Muscle layer of duodenum (tissue), 2 donors: ENCODE measurements around the gene NPR2.
A peak's percentile ranks its signal among the peaks of the same experiment; 100 is the strongest.

Source experiments
- H3K27ac ChIP-seq: one replicate; pipeline ENCODE4 v1.7.0; 2013; ENCODE audit warnings: mild to moderate bottlenecking, low read length
- H3K27me3 ChIP-seq: one replicate; pipeline ENCODE4 v1.7.0; 2013; ENCODE audit warnings: low read depth, mild to moderate bottlenecking, control low read depth, low read length
- H3K36me3 ChIP-seq, 2 donors: one replicate each; pipeline ENCODE4 v1.7.0; 2013; ENCODE audit warnings: low read length in 2 of 2, control low read depth in 1 of 2, mild to moderate bottlenecking in 1 of 2; ENCODE audit not compliant: insufficient read depth in 2 of 2, control insufficient read depth in 1 of 2
- H3K4me1 ChIP-seq, 2 donors: one replicate each; pipeline ENCODE4 v1.7.0; 2013; ENCODE audit warnings: low read length in 2 of 2, mild to moderate bottlenecking in 2 of 2, control low read depth in 1 of 2, moderate library complexity in 1 of 2; ENCODE audit not compliant: insufficient read depth in 2 of 2, control insufficient read depth in 1 of 2
- H3K4me3 ChIP-seq, 2 donors: one replicate each; pipeline ENCODE4 v1.7.0; 2013; ENCODE audit warnings: low read length in 2 of 2, low read depth in 1 of 2, mild to moderate bottlenecking in 1 of 2
- H3K9me3 ChIP-seq, 2 donors: one replicate each; pipeline ENCODE4 v1.7.0; 2013; ENCODE audit warnings: low read length in 2 of 2, control low read depth in 1 of 2, mild to moderate bottlenecking in 1 of 2; ENCODE audit not compliant: control insufficient read depth in 1 of 2
- donor health status: healthy.

Gene NPR2

GRCh38 chr9:35806101-35806500 is 14.7 kb downstream of the NPR2 start:
- no peaks in the 10 kb centered on the region for H3K27me3 ChIP-seq
- H3K27ac ChIP-seq, result no peak overlapping the region
- H3K4me3 ChIP-seq, result no peak overlapping the region
- peaks cover 33 to 64% of the 10 kb centered on the region in 2 donors for H3K36me3 ChIP-seq
- peaks cover 0 to 3% of the 10 kb centered on the region in 2 donors for H3K4me1 ChIP-seq
- H3K9me3 ChIP-seq, result no peaks in the 10 kb centered on the region

GRCh38 chr9:35808433-35808832 is 17.0 kb downstream of the NPR2 start:
- no peaks in the 10 kb centered on the region for H3K27me3 ChIP-seq
- H3K4me1 ChIP-seq, result peaks cover 11 to 25% of the 10 kb centered on the region in 2 donors
- H3K36me3 ChIP-seq, result peaks cover 18 to 42% of the 10 kb centered on the region in 2 donors
- no peak overlapping the region for H3K27ac ChIP-seq
- H3K4me3 ChIP-seq, result no peak overlapping the region
- H3K9me3 ChIP-seq, result no peaks in the 10 kb centered on the region

GRCh38 chr9:35810122-35810521 is 18.7 kb downstream of the NPR2 start:
- Histone ChIP-seq H3K27ac (no peak overlapping the region), H3K27me3 (no peaks in the 10 kb centered on the region), H3K36me3 (peaks cover 16 to 39% of the 10 kb centered on the region in 2 donors), H3K4me1 (peaks cover 19 to 38% of the 10 kb centered on the region in 2 donors), H3K9me3 (no peaks in the 10 kb centered on the region), H3K4me3 (no peak overlapping the region)

DNA sequence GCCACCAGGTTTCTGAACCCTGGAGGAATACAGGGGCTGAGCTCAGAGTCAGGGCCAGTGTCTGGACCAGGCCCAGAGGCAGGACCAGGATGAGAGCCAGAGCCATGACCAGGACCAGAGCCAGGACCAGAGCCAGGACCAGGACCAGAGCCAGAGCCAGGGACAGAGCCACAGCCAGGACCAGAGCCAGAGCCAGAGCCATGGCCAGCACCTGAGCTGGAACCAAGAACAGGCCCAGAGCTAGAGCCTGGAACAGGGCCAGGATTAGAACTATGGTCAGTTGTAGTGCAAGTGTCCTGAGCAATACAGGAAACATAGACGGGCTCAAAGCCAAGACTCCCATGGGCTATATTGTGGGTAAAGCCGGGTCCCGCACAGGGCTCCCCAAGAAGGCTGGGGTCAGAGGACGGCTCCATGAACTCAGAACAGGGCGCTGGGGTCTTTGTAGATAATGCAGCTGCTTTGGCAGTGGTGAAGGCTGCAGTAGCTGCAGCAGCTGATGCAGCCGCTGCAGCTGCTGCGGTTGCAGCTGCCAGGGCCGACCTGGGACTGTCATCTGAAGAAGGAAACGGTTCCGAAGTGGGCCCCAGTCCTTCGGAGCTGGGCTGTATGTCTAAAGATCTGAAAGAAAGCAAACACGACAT is 20.1 kb downstream of the NPR2 start:
- no peaks in the 10 kb centered on the region for H3K27me3 ChIP-seq
- H3K36me3 ChIP-seq, result peaks cover 4 to 26% of the 10 kb centered on the region in 2 donors
- no peaks in the 10 kb centered on the region for H3K9me3 ChIP-seq
- peak overlapping the region; percentile 50 for H3K27ac ChIP-seq
- H3K4me3 ChIP-seq, result peak overlapping the region; percentile 84 to 91
- peaks cover 19 to 38% of the 10 kb centered on the region in 2 donors for H3K4me1 ChIP-seq

GRCh38 chr9:35812025-35812602 is 20.7 kb downstream of the NPR2 start, which contains the start of gene SPAG8:
TSS of gene SPAG8 (minus strand) at chr9:35812262. CDS start at chr9:35812147, 115 bp downstream.
- H3K36me3 ChIP-seq, result peaks cover 4 to 25% of the 10 kb centered on the region in 2 donors
- H3K27ac ChIP-seq, result peak within 1 kb of the TSS; percentile 86
- H3K4me3 ChIP-seq, result peak within 1 kb of the TSS; percentile 84 to 91
- H3K4me1 ChIP-seq, result peaks cover 19 to 38% of the 10 kb centered on the region in 2 donors
- no peaks in the 10 kb centered on the region for H3K27me3 ChIP-seq
- H3K9me3 ChIP-seq, result no peaks in the 10 kb centered on the region

DNA sequence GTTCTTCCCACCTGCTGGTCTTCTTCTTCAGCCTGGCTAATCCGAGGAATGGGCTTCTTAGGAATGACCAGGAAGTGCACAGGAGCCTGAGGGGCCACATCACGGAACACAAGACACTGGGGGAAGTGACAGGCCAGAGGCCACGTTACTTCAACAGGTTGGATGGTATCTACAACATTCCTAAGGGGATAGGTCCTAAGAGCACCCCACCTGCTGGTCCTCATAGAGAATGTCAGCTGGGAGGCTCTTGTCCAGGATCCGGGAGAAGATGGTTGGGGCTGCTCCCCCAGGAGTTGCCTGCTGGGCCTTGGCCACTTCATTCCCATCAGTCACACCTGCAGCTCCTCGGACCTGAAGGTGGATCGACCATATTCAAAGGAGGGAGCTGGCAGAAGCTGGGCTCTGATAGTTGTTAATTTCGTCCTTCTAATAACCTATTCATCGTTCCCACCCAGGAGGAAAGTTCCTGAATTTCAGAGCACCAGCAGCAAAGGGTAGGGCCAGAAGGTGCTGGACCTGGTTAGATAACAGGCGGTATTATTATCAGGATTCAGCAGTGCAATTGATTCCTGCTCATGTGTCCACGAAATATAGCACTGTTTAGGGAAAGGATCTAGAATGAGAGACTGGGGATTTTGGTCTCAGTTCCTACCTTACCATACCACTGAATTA is 22.2 kb downstream of the NPR2 start:
- Histone ChIP-seq H3K9me3 (no peaks in the 10 kb centered on the region), H3K4me3 (peak overlapping the region; percentile 17 to 86), H3K36me3 (peaks cover 4 to 10% of the 10 kb centered on the region in 2 donors), H3K4me1 (peaks cover 19 to 38% of the 10 kb centered on the region in 2 donors), H3K27ac (peak overlapping the region; percentile 92), H3K27me3 (no peaks in the 10 kb centered on the region)

DNA sequence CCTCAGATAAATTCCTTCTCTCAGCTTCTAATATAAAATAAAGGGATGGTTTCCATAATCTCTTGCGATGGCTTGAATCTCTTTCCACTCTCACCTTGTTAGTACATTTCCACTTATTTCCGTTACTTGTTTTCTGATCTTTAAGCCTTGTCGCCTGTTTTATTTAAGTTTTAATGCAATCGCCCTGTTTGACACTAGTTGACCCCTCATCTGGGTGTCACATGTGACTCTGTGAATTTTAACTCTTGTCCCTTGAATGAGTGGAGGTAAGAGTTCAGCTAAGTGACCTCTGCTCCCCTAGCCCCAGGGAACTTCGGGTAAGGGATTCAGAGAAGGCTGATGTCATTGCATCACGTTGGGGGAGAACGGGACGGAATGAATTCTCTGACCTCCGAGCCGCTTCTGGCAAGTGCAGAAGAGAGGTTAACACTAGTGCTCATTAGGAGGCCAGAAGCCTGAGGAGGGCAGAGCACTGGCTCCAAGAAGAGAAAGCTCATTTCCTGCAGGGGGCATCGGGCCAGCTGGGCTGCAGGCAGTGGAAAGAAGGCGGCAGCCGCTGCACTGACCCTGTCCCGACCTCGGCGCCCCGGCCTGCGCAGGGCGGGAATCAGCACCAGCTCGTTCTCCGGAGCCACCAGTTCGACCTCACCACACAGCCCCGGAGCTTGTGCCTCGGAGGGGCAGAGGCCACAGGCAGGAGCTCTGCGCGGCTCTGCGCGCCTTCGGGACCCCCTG is 22.9 kb downstream of the NPR2 start:
- H3K9me3 ChIP-seq, result no peaks in the 10 kb centered on the region
- H3K27me3 ChIP-seq, result no peaks in the 10 kb centered on the region
- peak overlapping the region; percentile 86 to 89 for H3K4me3 ChIP-seq
- peaks cover 0 to 3% of the 10 kb centered on the region in 2 donors for H3K36me3 ChIP-seq
- peaks cover 19 to 38% of the 10 kb centered on the region in 2 donors for H3K4me1 ChIP-seq
- H3K27ac ChIP-seq, result peak overlapping the region; percentile 92

- H3K4me1 ChIP-seq, result peaks cover 19 to 38% of the 10 kb centered on the region in 2 donors
- H3K36me3 ChIP-seq, result no peaks in the 10 kb centered on the region
- peak within 1 kb of the TSS; percentile 92 for H3K27ac ChIP-seq
- peak within 1 kb of the TSS; percentile 86 to 89 for H3K4me3 ChIP-seq
- H3K27me3 ChIP-seq, result no peaks in the 10 kb centered on the region
- H3K9me3 ChIP-seq, result no peaks in the 10 kb centered on the region
Measured at GRCh38 chr9:35814841-35815543, 23.6 kb downstream of the NPR2 start, which contains the start of gene HINT2. TSS of gene HINT2 (minus strand) at chr9:35815042. CDS start at chr9:35814979, 63 bp downstream.

DNA sequence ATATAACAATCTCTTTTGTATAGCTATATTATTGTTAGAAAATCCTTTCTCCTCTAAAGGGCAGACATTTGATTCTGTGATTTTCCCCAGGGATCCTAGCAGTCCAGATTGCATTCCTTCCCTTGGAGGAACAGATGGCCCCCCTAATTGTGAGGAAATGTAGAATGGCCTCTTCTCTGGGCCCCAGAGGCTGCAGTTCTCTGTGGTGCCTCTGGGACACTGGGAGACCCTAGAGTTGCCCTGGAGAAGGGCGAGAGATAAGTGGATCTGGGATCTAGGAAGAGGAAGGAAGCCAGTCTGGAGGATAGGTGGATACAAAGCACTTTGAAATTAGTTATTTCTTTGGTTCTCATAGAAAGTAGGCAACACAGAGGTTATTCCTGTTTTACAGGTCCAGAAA is 25.3 kb downstream of the NPR2 start:
- H3K27ac ChIP-seq, result no peak overlapping the region
- H3K9me3 ChIP-seq, result no peaks in the 10 kb centered on the region
- H3K4me1 ChIP-seq, result peaks cover 17 to 29% of the 10 kb centered on the region in 2 donors
- no peaks in the 10 kb centered on the region for H3K27me3 ChIP-seq
- H3K4me3 ChIP-seq, result no peak overlapping the region
- H3K36me3 ChIP-seq, result no peaks in the 10 kb centered on the region

DNA sequence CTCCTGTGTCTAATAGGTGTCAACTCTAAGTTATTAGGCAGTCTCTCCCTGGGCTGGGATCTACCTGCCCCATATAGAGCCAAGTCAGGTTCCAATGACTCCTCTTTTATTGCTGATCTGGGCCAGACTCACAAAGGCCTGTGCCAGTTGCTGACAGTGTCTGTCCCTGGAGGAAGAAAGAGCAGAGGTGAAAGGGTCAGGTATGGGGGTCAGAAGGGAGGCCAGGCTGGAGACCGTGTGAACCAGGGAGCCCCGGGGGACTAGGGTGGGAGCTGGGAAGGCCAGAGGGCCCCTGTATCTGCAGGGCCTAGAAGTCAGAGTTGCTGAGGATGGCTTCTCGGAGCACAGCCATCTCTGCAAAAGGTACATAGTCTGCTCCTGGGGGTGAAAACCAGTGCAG is 26.9 kb downstream of the NPR2 start:
- H3K27ac ChIP-seq, result no peak overlapping the region
- no peak overlapping the region for H3K4me3 ChIP-seq
- no peaks in the 10 kb centered on the region for H3K27me3 ChIP-seq

More for the DNA sequence above, 26.9 kb downstream of the NPR2 start:
- H3K4me1 ChIP-seq, result peaks cover 8 to 14% of the 10 kb centered on the region in 2 donors
- H3K9me3 ChIP-seq, result no peaks in the 10 kb centered on the region
- no peaks in the 10 kb centered on the region for H3K36me3 ChIP-seq
